ENCODE measurements around the gene C12orf75. TPM values are rescaled to one million over a fixed set of nuclear protein-coding genes. Genes with fewer than 3 reads are reported as not detected.

Gene C12orf75
- total and polyA plus RNA-seq, 2 donors (not counting 3 experiments of a cell fraction or from before 2014, with no cell fraction given): 23.6 to 60.7 TPM

- no TSS peak for BruUV-seq (replicated peaks)
- Histone ChIP-seq H3K4me3 (replicated peaks in 1 of 3; ENCODE audit: insufficient read depth in 1 of 3, low read depth in 1 of 3, low read length in 3 of 3) (peak overlapping the region; percentile 59 to 88 (median 83)), H3K79me2 (ENCODE audit: control insufficient read depth, insufficient read depth, low read length) (peaks cover 45% of the 10 kb centered on the region), H4K20me1 (replicated peaks; ENCODE audit: control insufficient read depth, extremely low read depth, insufficient read depth, low read length) (no peaks in the 10 kb centered on the region), H3K9ac (replicated peaks; ENCODE audit: extremely low read depth, insufficient read depth, low read length) (peak overlapping the region; percentile 25), H3K9me3 (replicated peaks; ENCODE audit: control insufficient read depth, insufficient read depth, low read length) (no peaks in the 10 kb centered on the region), H2AFZ (ENCODE audit: low read depth, low read length) (peak overlapping the region; percentile 60), H3K36me3 (ENCODE audit: control insufficient read depth in 2 of 2, extremely low read depth in 1 of 2, insufficient read depth in 2 of 2, low read length in 2 of 2) (no peaks in the 10 kb centered on the region), H3K9me1 (replicated peaks; ENCODE audit: control insufficient read depth, extremely low read depth, insufficient read depth, low read length) (no peaks in the 10 kb centered on the region), H3K4me2 (ENCODE audit: insufficient read depth, low read length) (peak overlapping the region; percentile 91), H3K27me3 (ENCODE audit: control insufficient read depth in 2 of 2, insufficient read depth in 2 of 2, low read length in 2 of 2) (no peaks in the 10 kb centered on the region), H3K4me1 (ENCODE audit: control insufficient read depth, extremely low read depth, insufficient read depth, low read length) (peaks cover 36% of the 10 kb centered on the region), H3K27ac (ENCODE audit: insufficient read depth, low read depth, low read length) (no peak overlapping the region)
- DNase-seq (ENCODE audit: low read depth, low spot score): no peak
- peak; percentile 18 for FAIRE-seq
- ChIA-PET POLR2A (interaction anchor here (1.3 kb wide), 1 partner anchor 95 kb away, joined by 3 read pairs; the partner anchor contains the start of gene APPL2), CTCF (interaction anchor here (0.6 to 1.8 kb wide), 10 partner anchors 15 to 812 kb away, joined by 3 to 6 read pairs (median 3); partner anchors contain the start of gene APPL2)
- dilution Hi-C loops (cut with MboI; ENCODE audit: extremely low pct_ligation_motif_present, low sequenced_read_pairs) (no loop called here), intact Hi-C loops (cut with micrococcal nuclease) (loop anchor here (2.0 kb wide), 1 partner anchor 52 kb away; no protein-coding TSS in a partner anchor)
- TF ChIP-seq MAX (IDR thresholded peaks at IDR 0.05; ENCODE audit: insufficient read depth, insufficient read length) (no peak), JUN (IDR thresholded peaks at IDR 0.05; ENCODE audit: borderline replicate concordance, insufficient read depth, insufficient read length, low read depth) (no peak), GATA2 (IDR thresholded peaks at IDR 0.05; ENCODE audit: insufficient read depth, insufficient read length, low read depth, low read length) (no peak), FOS (IDR thresholded peaks at IDR 0.05; ENCODE audit: borderline replicate concordance, insufficient read depth, low read length) (no peak), POLR2AphosphoS5 (IDR thresholded peaks at IDR 0.05; ENCODE audit: insufficient read depth, low read depth, low read length) (no peak), EZH2 (IDR thresholded peaks at IDR 0.05; ENCODE audit: borderline replicate concordance, low read depth, low read length, severe bottlenecking) (no peak), MYC (IDR thresholded peaks at IDR 0.05; ENCODE audit: low read depth, low read length) (no peak)
- TF ChIP-seq, protein P1, sequence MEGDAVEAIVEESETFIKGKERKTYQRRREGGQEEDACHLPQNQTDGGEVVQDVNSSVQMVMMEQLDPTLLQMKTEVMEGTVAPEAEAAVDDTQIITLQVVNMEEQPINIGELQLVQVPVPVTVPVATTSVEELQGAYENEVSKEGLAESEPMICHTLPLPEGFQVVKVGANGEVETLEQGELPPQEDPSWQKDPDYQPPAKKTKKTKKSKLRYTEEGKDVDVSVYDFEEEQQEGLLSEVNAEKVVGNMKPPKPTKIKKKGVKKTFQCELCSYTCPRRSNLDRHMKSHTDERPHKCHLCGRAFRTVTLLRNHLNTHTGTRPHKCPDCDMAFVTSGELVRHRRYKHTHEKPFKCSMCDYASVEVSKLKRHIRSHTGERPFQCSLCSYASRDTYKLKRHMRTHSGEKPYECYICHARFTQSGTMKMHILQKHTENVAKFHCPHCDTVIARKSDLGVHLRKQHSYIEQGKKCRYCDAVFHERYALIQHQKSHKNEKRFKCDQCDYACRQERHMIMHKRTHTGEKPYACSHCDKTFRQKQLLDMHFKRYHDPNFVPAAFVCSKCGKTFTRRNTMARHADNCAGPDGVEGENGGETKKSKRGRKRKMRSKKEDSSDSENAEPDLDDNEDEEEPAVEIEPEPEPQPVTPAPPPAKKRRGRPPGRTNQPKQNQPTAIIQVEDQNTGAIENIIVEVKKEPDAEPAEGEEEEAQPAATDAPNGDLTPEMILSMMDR (IDR thresholded peaks at IDR 0.05; ENCODE audit: extremely low read depth in 1 of 2, insufficient read depth in 1 of 2, low read depth in 1 of 2, low read length in 2 of 2): no peak
These were observed 677 bp downstream of the C12orf75 start for GRCh38 chr12:105330931-105331804.
